Thyroid gland (tissue), 4 donors: Measurements from ENCODE around the gene IPO5.

Experiments
- POLR2A ChIP-seq, 2 donors: fragments of 450-650 bp; IDR thresholded peaks; one replicate each; pipeline ENCODE4 v1.6.1; 2017; ENCODE audit warnings: antibody characterized with exemption in 2 of 2, mild to moderate bottlenecking in 2 of 2, moderate library complexity in 1 of 2
- TF ChIP-seq, protein P1 (sequence below), 6 experiments: fragments of 200-600 bp in 3 of 6; fragments of 450-650 bp in 3 of 6; sonication (generic) in 3 of 6; IDR thresholded peaks; one replicate each; pipeline ENCODE4 v1.5.1; 2016 to 2019; ENCODE audit warnings: antibody characterized with exemption in 6 of 6, mild to moderate bottlenecking in 2 of 6, inconsistent platforms in 1 of 6, moderate library complexity in 1 of 6

DNA sequence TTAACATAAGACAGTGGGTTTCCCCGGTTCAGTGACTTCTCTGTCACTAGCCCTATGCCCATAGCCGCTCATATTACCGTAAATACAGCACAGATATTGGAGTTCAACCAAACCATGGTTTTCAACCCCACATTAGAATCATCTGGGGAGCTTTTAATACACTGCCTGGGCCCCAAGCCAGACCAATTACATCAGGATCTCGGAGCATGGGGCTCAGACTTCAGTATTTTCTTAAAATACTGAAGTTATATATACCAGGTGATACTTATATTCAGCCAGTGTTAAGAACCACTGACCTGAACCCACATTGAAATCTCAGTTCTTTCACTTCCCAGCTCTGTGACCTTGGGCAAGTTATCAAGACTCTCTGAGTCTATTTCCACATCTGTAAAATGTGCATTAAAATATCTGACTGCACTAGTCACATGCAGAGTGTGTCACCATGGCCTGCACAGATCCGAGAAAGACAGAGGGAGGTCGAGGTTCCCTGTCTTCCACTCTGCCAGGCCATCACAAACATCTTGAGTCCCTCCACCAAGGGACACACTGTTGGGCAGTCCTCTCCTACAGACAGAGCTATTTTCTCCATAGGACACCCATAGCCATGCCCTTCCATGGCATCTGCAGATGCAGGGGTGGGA, 32.2 kb upstream of the IPO5 start:
- TF ChIP-seq, protein P1, sequence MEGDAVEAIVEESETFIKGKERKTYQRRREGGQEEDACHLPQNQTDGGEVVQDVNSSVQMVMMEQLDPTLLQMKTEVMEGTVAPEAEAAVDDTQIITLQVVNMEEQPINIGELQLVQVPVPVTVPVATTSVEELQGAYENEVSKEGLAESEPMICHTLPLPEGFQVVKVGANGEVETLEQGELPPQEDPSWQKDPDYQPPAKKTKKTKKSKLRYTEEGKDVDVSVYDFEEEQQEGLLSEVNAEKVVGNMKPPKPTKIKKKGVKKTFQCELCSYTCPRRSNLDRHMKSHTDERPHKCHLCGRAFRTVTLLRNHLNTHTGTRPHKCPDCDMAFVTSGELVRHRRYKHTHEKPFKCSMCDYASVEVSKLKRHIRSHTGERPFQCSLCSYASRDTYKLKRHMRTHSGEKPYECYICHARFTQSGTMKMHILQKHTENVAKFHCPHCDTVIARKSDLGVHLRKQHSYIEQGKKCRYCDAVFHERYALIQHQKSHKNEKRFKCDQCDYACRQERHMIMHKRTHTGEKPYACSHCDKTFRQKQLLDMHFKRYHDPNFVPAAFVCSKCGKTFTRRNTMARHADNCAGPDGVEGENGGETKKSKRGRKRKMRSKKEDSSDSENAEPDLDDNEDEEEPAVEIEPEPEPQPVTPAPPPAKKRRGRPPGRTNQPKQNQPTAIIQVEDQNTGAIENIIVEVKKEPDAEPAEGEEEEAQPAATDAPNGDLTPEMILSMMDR (IDR thresholded peaks at IDR 0.05) = no peak
- TF ChIP-seq POLR2A (IDR thresholded peaks at IDR 0.05) = no peak
